ENCODE measurements around the gene HPSE2. TPM values are rescaled to one million over a fixed set of nuclear protein-coding genes. Genes with fewer than 3 reads are reported as not detected.

Gene HPSE2
- total RNA-seq, 5 donors from 2014 or later (not counting 1 experiment from before 2014, with no cell fraction given): 0.13 to 0.23 (median 0.18) TPM; not detected in 1

GRCh38 chr10:98684019-98684899 lies 551.4 kb downstream of the HPSE2 start:
- Mint-ChIP-seq H3K27ac (no peak overlapping the region), H3K36me3 (no peaks in the 10 kb centered on the region), H3K4me3 (no peak overlapping the region), H3K9me3 (peaks cover 0 to 18% (median 4%) of the 10 kb centered on the region in 3 donors), H3K4me1 (no peaks in the 10 kb centered on the region), H3K27me3 (peaks cover 13 to 22% of the 10 kb centered on the region in 2 donors)
- H3K4me1 ChIP-seq (ENCODE audit: control insufficient read depth in 1 of 2, extremely low read depth in 1 of 2, insufficient read depth in 2 of 2, low read length in 2 of 2): no peaks in the 10 kb centered on the region
- POLR2A ChIA-PET: no interaction called here
- DNase-seq (no peak), ATAC-seq (replicated peaks in 1 of 4) (no peak)
- H3K9me3 ChIP-seq: peaks cover 3% of the 10 kb centered on the region
- no peak overlapping the region for H3K27ac ChIP-seq (ENCODE audit: low read length)
- CTCF ChIA-PET: interaction anchor here in 1 of 2 donors (1.0 kb wide), 1 partner anchor 217 kb away, joined by 3 read pairs; no protein-coding TSS in a partner anchor
- 6% methylated on average over 2 of the region's 3 CpGs for WGBS (ENCODE audit: insufficient coverage)
- no peaks in the 10 kb centered on the region for H3K27me3 ChIP-seq (replicated peaks in 1 of 2; ENCODE audit: control insufficient read depth in 2 of 2, extremely low read depth in 1 of 2, insufficient read depth in 2 of 2, low read length in 1 of 2)
- H3K4me3 ChIP-seq (ENCODE audit: control insufficient read depth in 1 of 2, extremely low read depth in 1 of 2, low read length in 1 of 2): no peak overlapping the region
- no peaks in the 10 kb centered on the region for H3K36me3 ChIP-seq (ENCODE audit: control insufficient read depth in 2 of 2, extremely low read depth in 1 of 2, insufficient read depth in 1 of 2, low read length in 1 of 2)

- CTCF ChIA-PET: no interaction called here
These were observed 558.8 kb downstream of the HPSE2 start for GRCh38 chr10:98676895-98677294.

GRCh38 chr10:98675902-98676301 lies 559.8 kb downstream of the HPSE2 start:
- no peaks in the 10 kb centered on the region for H3K4me1 ChIP-seq (ENCODE audit: control insufficient read depth in 1 of 2, extremely low read depth in 1 of 2, insufficient read depth in 2 of 2, low read length in 2 of 2)
- Mint-ChIP-seq H3K4me3 (no peak overlapping the region), H3K36me3 (no peaks in the 10 kb centered on the region), H3K4me1 (no peaks in the 10 kb centered on the region), H3K27me3 (peaks cover 17 to 19% of the 10 kb centered on the region in 2 donors), H3K27ac (no peak overlapping the region), H3K9me3 (no peaks in the 10 kb centered on the region)
- no peak overlapping the region for H3K27ac ChIP-seq (ENCODE audit: low read length)
- no peaks in the 10 kb centered on the region for H3K36me3 ChIP-seq (ENCODE audit: control insufficient read depth in 2 of 2, extremely low read depth in 1 of 2, insufficient read depth in 1 of 2, low read length in 1 of 2)
- H3K4me3 ChIP-seq (ENCODE audit: control insufficient read depth in 1 of 2, extremely low read depth in 1 of 2, low read length in 1 of 2): no peak overlapping the region
- no peaks in the 10 kb centered on the region for H3K9me3 ChIP-seq
- CTCF ChIA-PET: interaction anchor here in 1 of 2 donors (0.6 kb wide), 1 partner anchor 490 kb away, joined by 4 read pairs; no protein-coding TSS in a partner anchor
- ATAC-seq (replicated peaks in 1 of 4) (no peak), DNase-seq (no peak)
- POLR2A ChIA-PET: no interaction called here
- 100% methylated on average over 3 of the region's 4 CpGs for WGBS (ENCODE audit: insufficient coverage)
- no peaks in the 10 kb centered on the region for H3K27me3 ChIP-seq (replicated peaks in 1 of 2; ENCODE audit: control insufficient read depth in 2 of 2, extremely low read depth in 1 of 2, insufficient read depth in 2 of 2, low read length in 1 of 2)

More at GRCh38 chr10:98676895-98677294, 558.8 kb downstream of the HPSE2 start:
- Histone ChIP-seq H3K4me1 (ENCODE audit: control insufficient read depth in 1 of 2, extremely low read depth in 1 of 2, insufficient read depth in 2 of 2, low read length in 2 of 2) (no peaks in the 10 kb centered on the region), H3K4me3 (ENCODE audit: control insufficient read depth in 1 of 2, extremely low read depth in 1 of 2, low read length in 1 of 2) (no peak overlapping the region), H3K9me3 (no peaks in the 10 kb centered on the region), H3K36me3 (ENCODE audit: control insufficient read depth in 2 of 2, extremely low read depth in 1 of 2, insufficient read depth in 1 of 2, low read length in 1 of 2) (no peaks in the 10 kb centered on the region), H3K27ac (ENCODE audit: low read length) (no peak overlapping the region), H3K27me3 (replicated peaks in 1 of 2; ENCODE audit: control insufficient read depth in 2 of 2, extremely low read depth in 1 of 2, insufficient read depth in 2 of 2, low read length in 1 of 2) (no peaks in the 10 kb centered on the region)
- Mint-ChIP-seq H3K27me3 (peaks cover 17 to 22% of the 10 kb centered on the region in 2 donors), H3K36me3 (no peaks in the 10 kb centered on the region), H3K27ac (no peak overlapping the region), H3K4me3 (no peak overlapping the region), H3K9me3 (no peaks in the 10 kb centered on the region), H3K4me1 (no peaks in the 10 kb centered on the region)
- no peak for ATAC-seq (replicated peaks in 1 of 4)
- no peak for DNase-seq
- POLR2A ChIA-PET: interaction anchor here in 1 of 2 donors (0.6 kb wide), 1 partner anchor 19 kb away, joined by 3 read pairs; no protein-coding TSS in a partner anchor

- H3K27ac ChIP-seq (ENCODE audit: low read length): no peak overlapping the region
- ChIA-PET POLR2A (interaction anchor here in 1 of 2 donors (0.7 kb wide), 1 partner anchor 35 kb away, joined by 3 read pairs; no protein-coding TSS in a partner anchor), CTCF (no interaction called here)
- H3K36me3 ChIP-seq (ENCODE audit: control insufficient read depth in 2 of 2, extremely low read depth in 1 of 2, insufficient read depth in 1 of 2, low read length in 1 of 2): no peaks in the 10 kb centered on the region
- H3K4me3 ChIP-seq (ENCODE audit: control insufficient read depth in 1 of 2, extremely low read depth in 1 of 2, low read length in 1 of 2): no peak overlapping the region
- no peaks in the 10 kb centered on the region for H3K27me3 ChIP-seq (replicated peaks in 1 of 2; ENCODE audit: control insufficient read depth in 2 of 2, extremely low read depth in 1 of 2, insufficient read depth in 2 of 2, low read length in 1 of 2)
- 86% methylated on average over 1 of the region's 1 CpG for WGBS (ENCODE audit: insufficient coverage)
- DNase-seq (no peak), ATAC-seq (replicated peaks in 1 of 4) (no peak)
- H3K9me3 ChIP-seq: no peaks in the 10 kb centered on the region
- H3K9me3 Mint-ChIP-seq: no peaks in the 10 kb centered on the region
- H3K27me3 Mint-ChIP-seq: peaks cover 5 to 14% of the 10 kb centered on the region in 2 donors
- no peak overlapping the region for H3K27ac Mint-ChIP-seq
- no peaks in the 10 kb centered on the region for H3K36me3 Mint-ChIP-seq
- no peak overlapping the region for H3K4me3 Mint-ChIP-seq
- no peaks in the 10 kb centered on the region for H3K4me1 ChIP-seq (ENCODE audit: control insufficient read depth in 1 of 2, extremely low read depth in 1 of 2, insufficient read depth in 2 of 2, low read length in 2 of 2)
- H3K4me1 Mint-ChIP-seq: no peaks in the 10 kb centered on the region
These were observed 562.4 kb downstream of the HPSE2 start for GRCh38 chr10:98673171-98673782.

GRCh38 chr10:98667081-98667480 lies 568.6 kb downstream of the HPSE2 start:
- Mint-ChIP-seq H3K27me3 (peaks cover 6 to 14% of the 10 kb centered on the region in 2 donors), H3K4me3 (no peak overlapping the region), H3K36me3 (no peaks in the 10 kb centered on the region), H3K4me1 (no peaks in the 10 kb centered on the region), H3K27ac (no peak overlapping the region), H3K9me3 (peaks cover 0 to 2% (median 0%) of the 10 kb centered on the region in 3 donors)
- Histone ChIP-seq H3K9me3 (peaks cover 3% of the 10 kb centered on the region), H3K36me3 (ENCODE audit: control insufficient read depth in 2 of 2, extremely low read depth in 1 of 2, insufficient read depth in 1 of 2, low read length in 1 of 2) (no peaks in the 10 kb centered on the region), H3K27me3 (replicated peaks in 1 of 2; ENCODE audit: control insufficient read depth in 2 of 2, extremely low read depth in 1 of 2, insufficient read depth in 2 of 2, low read length in 1 of 2) (no peaks in the 10 kb centered on the region), H3K27ac (ENCODE audit: low read length) (no peak overlapping the region), H3K4me3 (ENCODE audit: control insufficient read depth in 1 of 2, extremely low read depth in 1 of 2, low read length in 1 of 2) (no peak overlapping the region), H3K4me1 (ENCODE audit: control insufficient read depth in 1 of 2, extremely low read depth in 1 of 2, insufficient read depth in 2 of 2, low read length in 2 of 2) (peaks cover 0 to 3% of the 10 kb centered on the region in 2 experiments)
- WGBS (ENCODE audit: insufficient coverage): no CpG with 5 or more reads among the region's 1 CpG
- ChIA-PET CTCF (no interaction called here), POLR2A (interaction anchor here in 1 of 2 donors (0.6 kb wide), 1 partner anchor 22 kb away, joined by 3 read pairs; no protein-coding TSS in a partner anchor)
- DNase-seq (no peak), ATAC-seq (replicated peaks in 1 of 4) (no peak)

- Mint-ChIP-seq H3K27ac (no peak overlapping the region), H3K4me3 (no peak overlapping the region), H3K36me3 (no peaks in the 10 kb centered on the region), H3K4me1 (no peaks in the 10 kb centered on the region), H3K9me3 (peaks cover 0 to 2% (median 0%) of the 10 kb centered on the region in 3 donors), H3K27me3 (peaks cover 6 to 14% of the 10 kb centered on the region in 2 donors)
- H3K27ac ChIP-seq (ENCODE audit: low read length): no peak overlapping the region
- H3K27me3 ChIP-seq (replicated peaks in 1 of 2; ENCODE audit: control insufficient read depth in 2 of 2, extremely low read depth in 1 of 2, insufficient read depth in 2 of 2, low read length in 1 of 2): no peaks in the 10 kb centered on the region
- no peaks in the 10 kb centered on the region for H3K36me3 ChIP-seq (ENCODE audit: control insufficient read depth in 2 of 2, extremely low read depth in 1 of 2, insufficient read depth in 1 of 2, low read length in 1 of 2)
- H3K4me3 ChIP-seq (ENCODE audit: control insufficient read depth in 1 of 2, extremely low read depth in 1 of 2, low read length in 1 of 2): no peak overlapping the region
- peaks cover 0 to 3% of the 10 kb centered on the region in 2 experiments for H3K4me1 ChIP-seq (ENCODE audit: control insufficient read depth in 1 of 2, extremely low read depth in 1 of 2, insufficient read depth in 2 of 2, low read length in 2 of 2)
- CTCF ChIA-PET: no interaction called here
- ATAC-seq (replicated peaks in 1 of 4) (no peak), DNase-seq (no peak)
- POLR2A ChIA-PET: interaction anchor here in 1 of 2 donors (0.6 kb wide), 1 partner anchor 21 kb away, joined by 3 read pairs; no protein-coding TSS in a partner anchor
- H3K9me3 ChIP-seq: peaks cover 3% of the 10 kb centered on the region
These were observed 569.4 kb downstream of the HPSE2 start for GRCh38 chr10:98666276-98666675.
